ENCODE measurements around the gene SPC24. TPM values are rescaled to one million over a fixed set of nuclear protein-coding genes. Genes with fewer than 3 reads are reported as not detected.
"Not testable (repeated sequence)": the region's sequence is repeated elsewhere in the genome, so short reads cannot be mapped to it uniquely, and the experiment has no call there.

Gene SPC24
- polyA plus RNA-seq, 1 experiment: 18.9 TPM

GRCh38 chr19:11181488-11181887, 25.9 kb upstream of the SPC24 start:
- ChIA-PET POLR2A (no interaction called here), CTCF (no interaction called here)
- peaks cover 32% of the 10 kb centered on the region for H3K36me3 ChIP-seq (ENCODE audit: control insufficient read depth, insufficient read depth, low read length)
- no peak for DNase-seq (ENCODE audit: low read depth)
- no peak for TF ChIP-seq CTCF (IDR thresholded peaks at IDR 0.05; ENCODE audit: insufficient read depth, low read depth, low read length)
- H3K4me3 ChIP-seq (ENCODE audit: low read depth, low read length): no peak overlapping the region
- no peaks in the 10 kb centered on the region for H3K27me3 ChIP-seq (ENCODE audit: control insufficient read depth, insufficient read depth, low read length)

GRCh38 chr19:11180975-11181374, 25.4 kb upstream of the SPC24 start:
- POLR2A ChIA-PET; H3K4me3 ChIP-seq (ENCODE audit: low read depth, low read length); DNase-seq (ENCODE audit: low read depth); H3K27me3 ChIP-seq (ENCODE audit: control insufficient read depth, insufficient read depth, low read length): not testable (repeated sequence)
- CTCF ChIA-PET: interaction anchor here (1.0 kb wide), 1 partner anchor 42 kb away, joined by 4 read pairs; no protein-coding TSS in a partner anchor
- H3K36me3 ChIP-seq (ENCODE audit: control insufficient read depth, insufficient read depth, low read length): peaks cover 38% of the 10 kb centered on the region

GRCh38 chr19:11180346-11180745, 24.8 kb upstream of the SPC24 start:
- ChIA-PET POLR2A (no interaction called here), CTCF (interaction anchor here (1.0 kb wide), 1 partner anchor 41 kb away, joined by 4 read pairs; no protein-coding TSS in a partner anchor)
- no peak for TF ChIP-seq CTCF (IDR thresholded peaks at IDR 0.05; ENCODE audit: insufficient read depth, low read depth, low read length)
- peaks cover 39% of the 10 kb centered on the region for H3K36me3 ChIP-seq (ENCODE audit: control insufficient read depth, insufficient read depth, low read length)
- H3K4me3 ChIP-seq (ENCODE audit: low read depth, low read length): no peak overlapping the region
- no peak for DNase-seq (ENCODE audit: low read depth)
- H3K27me3 ChIP-seq (ENCODE audit: control insufficient read depth, insufficient read depth, low read length): no peaks in the 10 kb centered on the region

- CTCF ChIA-PET: interaction anchor here (1.0 kb wide), 1 partner anchor 41 kb away, joined by 4 read pairs; no protein-coding TSS in a partner anchor
- no peak for TF ChIP-seq CTCF (IDR thresholded peaks at IDR 0.05; ENCODE audit: insufficient read depth, low read depth, low read length)
- POLR2A ChIA-PET: no interaction called here
- no peak for DNase-seq (ENCODE audit: low read depth)
- Histone ChIP-seq H3K36me3 (ENCODE audit: control insufficient read depth, insufficient read depth, low read length) (peaks cover 39% of the 10 kb centered on the region), H3K27me3 (ENCODE audit: control insufficient read depth, insufficient read depth, low read length) (no peaks in the 10 kb centered on the region), H3K4me3 (ENCODE audit: low read depth, low read length) (no peak overlapping the region)
Measured at GRCh38 chr19:11179716-11180297, 24.2 kb upstream of the SPC24 start.

DNA sequence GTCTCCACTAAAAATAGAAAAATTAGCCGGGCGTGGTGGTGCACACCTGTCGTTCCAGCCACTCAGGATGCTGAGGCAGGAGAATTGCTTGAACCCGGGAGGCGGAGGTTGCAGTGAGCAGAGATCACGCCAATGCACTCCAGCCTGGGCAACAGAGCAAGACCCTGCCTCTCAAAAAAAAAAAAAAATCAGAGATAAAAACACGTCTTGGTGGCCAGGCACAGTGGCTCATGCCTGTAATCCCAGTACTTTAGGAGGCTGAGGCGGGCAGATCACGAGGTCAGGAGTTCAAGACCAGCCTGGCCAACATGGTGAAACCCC, 23.5 kb upstream of the SPC24 start:
- H3K36me3 ChIP-seq (ENCODE audit: control insufficient read depth, insufficient read depth, low read length): peaks cover 44% of the 10 kb centered on the region
- H3K4me3 ChIP-seq (ENCODE audit: low read depth, low read length); POLR2A ChIA-PET; DNase-seq (ENCODE audit: low read depth); H3K27me3 ChIP-seq (ENCODE audit: control insufficient read depth, insufficient read depth, low read length); CTCF ChIA-PET: not testable (repeated sequence)

- ChIA-PET POLR2A (interaction anchor here (0.6 kb wide), 2 partner anchors 9 to 12 kb away, joined by 7 to 8 read pairs; no protein-coding TSS in a partner anchor), CTCF (interaction anchor here (0.8 to 1.4 kb wide), 2 partner anchors 26 to 39 kb away, joined by 3 to 6 read pairs; no protein-coding TSS in a partner anchor)
- no peak for DNase-seq (ENCODE audit: low read depth)
- H3K36me3 ChIP-seq (ENCODE audit: control insufficient read depth, insufficient read depth, low read length): peaks cover 52% of the 10 kb centered on the region
- H3K27me3 ChIP-seq (ENCODE audit: control insufficient read depth, insufficient read depth, low read length): no peaks in the 10 kb centered on the region
- TF ChIP-seq CTCF (IDR thresholded peaks at IDR 0.05; ENCODE audit: insufficient read depth, low read depth, low read length): no peak
- no peak overlapping the region for H3K4me3 ChIP-seq (ENCODE audit: low read depth, low read length)
Measured at GRCh38 chr19:11177592-11177991, 22.0 kb upstream of the SPC24 start.
